Mammary microvascular endothelial cell (primary cell): ENCODE results near the gene MTARC1. TPM values are rescaled to one million over a fixed set of nuclear protein-coding genes. Genes with fewer than 3 reads are reported as not detected.

Experiments used
- total RNA-seq: library from RNA; depleted of rRNA; stranded (reverse); fragments of >200 nt; gene quantifications from 2 replicates; pipeline ENCODE4 v1.2.3, GENCODE V29; 2015

The MTARC1 gene
- total RNA-seq, result 3.1 and 3.5 TPM in 2 replicates

GRCh38 chr1:220786337-220787068, at the start of gene MTARC1:
Gene MTARC1, plus strand, starts transcription at chr1:220786913. Its CDS starts 32 bp downstream, at chr1:220786945.

GRCh38 chr1:220748089-220748934, 38.4 kb upstream of the MTARC1 start, which contains the start of gene MTARC2:
Gene MTARC2, plus strand, starts transcription at chr1:220748322. Its CDS starts 210 bp downstream, at chr1:220748532.

Other genes with a start within 250 kb of the MTARC1 start
- gene C1orf115, start 96.5 kb upstream of the MTARC1 start, total RNA-seq, result 27.5 and 28.4 TPM in 2 replicates
- 7.8 and 10.1 TPM in 2 replicates for gene MTARC2, start 38.6 kb upstream of the MTARC1 start, total RNA-seq
- 45.7 and 49.1 TPM in 2 replicates for gene HLX, start 92.5 kb downstream of the MTARC1 start, total RNA-seq